Measurements from ENCODE around the gene EDN3. TPM values are rescaled to one million over a fixed set of nuclear protein-coding genes. Genes with fewer than 3 reads are reported as not detected.

Gene EDN3
- total RNA-seq, 1 donor from 2014 or later, result not detected

DNA sequence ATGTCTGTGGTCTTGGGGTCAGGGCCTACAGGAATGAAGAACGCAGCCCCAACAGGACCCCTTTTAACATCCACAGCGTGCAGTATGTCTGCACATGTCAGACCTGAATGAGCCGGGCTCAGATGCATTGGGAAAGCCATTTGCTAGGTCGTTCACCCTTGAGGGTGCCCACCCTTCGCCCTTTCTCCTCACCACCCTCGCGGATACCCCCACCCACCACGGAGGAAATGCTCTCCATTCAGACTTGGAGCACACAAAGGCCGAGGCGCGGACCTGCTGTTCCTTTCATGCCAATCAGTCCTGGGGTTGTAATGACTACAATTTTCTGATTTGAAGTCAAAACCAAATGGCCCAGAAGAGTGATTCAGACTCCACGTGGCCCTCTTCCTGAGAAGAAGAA lies 62.7 kb downstream of the EDN3 start:
- H3K4me3 ChIP-seq (ENCODE audit: low read depth, low read length), result no peak overlapping the region
- DNase-seq (ENCODE audit: low read depth), result no peak
- TF ChIP-seq, protein P1, sequence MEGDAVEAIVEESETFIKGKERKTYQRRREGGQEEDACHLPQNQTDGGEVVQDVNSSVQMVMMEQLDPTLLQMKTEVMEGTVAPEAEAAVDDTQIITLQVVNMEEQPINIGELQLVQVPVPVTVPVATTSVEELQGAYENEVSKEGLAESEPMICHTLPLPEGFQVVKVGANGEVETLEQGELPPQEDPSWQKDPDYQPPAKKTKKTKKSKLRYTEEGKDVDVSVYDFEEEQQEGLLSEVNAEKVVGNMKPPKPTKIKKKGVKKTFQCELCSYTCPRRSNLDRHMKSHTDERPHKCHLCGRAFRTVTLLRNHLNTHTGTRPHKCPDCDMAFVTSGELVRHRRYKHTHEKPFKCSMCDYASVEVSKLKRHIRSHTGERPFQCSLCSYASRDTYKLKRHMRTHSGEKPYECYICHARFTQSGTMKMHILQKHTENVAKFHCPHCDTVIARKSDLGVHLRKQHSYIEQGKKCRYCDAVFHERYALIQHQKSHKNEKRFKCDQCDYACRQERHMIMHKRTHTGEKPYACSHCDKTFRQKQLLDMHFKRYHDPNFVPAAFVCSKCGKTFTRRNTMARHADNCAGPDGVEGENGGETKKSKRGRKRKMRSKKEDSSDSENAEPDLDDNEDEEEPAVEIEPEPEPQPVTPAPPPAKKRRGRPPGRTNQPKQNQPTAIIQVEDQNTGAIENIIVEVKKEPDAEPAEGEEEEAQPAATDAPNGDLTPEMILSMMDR (conservative IDR thresholded peaks at IDR 0.05; ENCODE audit: low read depth, low read length), result no peak

GRCh38 chr20:59364611-59365010 lies 64.2 kb downstream of the EDN3 start:
- DNase-seq (ENCODE audit: low read depth), result no peak
- TF ChIP-seq, protein P1 (conservative IDR thresholded peaks at IDR 0.05; ENCODE audit: low read depth, low read length), result no peak
- H3K4me3 ChIP-seq (ENCODE audit: low read depth, low read length), result no peak overlapping the region

- TF ChIP-seq, protein P1 (conservative IDR thresholded peaks at IDR 0.05; ENCODE audit: low read depth, low read length), result no peak
- DNase-seq (ENCODE audit: low read depth), result no peak
- no peak overlapping the region for H3K4me3 ChIP-seq (ENCODE audit: low read depth, low read length)
Measured at GRCh38 chr20:59365611-59366285, 65.3 kb downstream of the EDN3 start.

- H3K4me3 ChIP-seq (ENCODE audit: low read depth, low read length), result no peak overlapping the region
- no peak for DNase-seq (ENCODE audit: low read depth)
- TF ChIP-seq, protein P1 (conservative IDR thresholded peaks at IDR 0.05; ENCODE audit: low read depth, low read length), result no peak
Measured at GRCh38 chr20:59371431-59371830, 71.0 kb downstream of the EDN3 start.

DNA sequence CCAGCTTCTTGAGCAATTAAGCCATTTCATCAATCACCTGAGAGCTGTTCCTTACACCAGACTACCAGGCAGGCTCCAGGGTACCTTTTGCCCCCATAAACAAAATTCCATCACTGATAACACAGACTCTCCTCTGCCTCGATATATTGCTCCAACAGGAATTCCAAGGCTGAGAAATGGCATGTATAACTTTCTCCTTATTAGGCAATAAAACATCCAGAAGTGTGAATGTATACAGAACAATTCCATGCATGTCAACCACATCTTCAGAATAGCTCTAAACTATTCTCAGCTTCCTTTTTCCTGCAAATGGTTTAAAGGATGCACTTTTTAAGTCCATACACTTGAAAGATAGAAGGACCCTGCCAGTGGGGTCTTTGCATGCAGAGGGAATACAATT lies 73.8 kb downstream of the EDN3 start:
- no peak for DNase-seq (ENCODE audit: low read depth)
- H3K4me3 ChIP-seq (ENCODE audit: low read depth, low read length), result no peak overlapping the region
- TF ChIP-seq, protein P1 (conservative IDR thresholded peaks at IDR 0.05; ENCODE audit: low read depth, low read length), result no peak

DNA sequence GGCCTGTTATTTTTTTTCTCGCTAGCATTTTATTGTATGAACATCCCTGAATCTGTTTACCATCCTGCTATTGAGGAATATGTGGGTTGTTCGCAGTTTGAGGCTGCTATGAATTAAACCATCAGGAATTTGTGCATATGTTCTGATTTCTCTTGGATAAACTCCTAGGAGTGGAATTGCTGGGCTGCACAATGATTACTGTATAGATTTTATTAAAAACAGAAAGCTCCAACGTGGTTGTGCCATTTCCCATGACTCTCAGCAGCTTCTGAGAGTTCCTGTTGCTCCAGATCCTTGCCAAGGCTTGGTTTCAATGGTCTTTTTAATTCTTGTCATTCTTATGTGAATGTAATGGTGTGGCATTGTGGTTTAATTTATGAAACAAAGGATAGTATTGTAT lies 75.1 kb downstream of the EDN3 start:
- no peak for DNase-seq (ENCODE audit: low read depth)
- TF ChIP-seq, protein P1 (conservative IDR thresholded peaks at IDR 0.05; ENCODE audit: low read depth, low read length), result no peak
- H3K4me3 ChIP-seq (ENCODE audit: low read depth, low read length), result no peak overlapping the region

Other genes starting within 250 kb of the EDN3 start
- not detected in 2 replicates for gene ZNF831, start 136.8 kb upstream of the EDN3 start, total RNA-seq